ENCODE data around the gene FAM149A.
A peak's percentile ranks its signal among the peaks of the same experiment; 100 is the strongest.

The FAM149A gene

DNA sequence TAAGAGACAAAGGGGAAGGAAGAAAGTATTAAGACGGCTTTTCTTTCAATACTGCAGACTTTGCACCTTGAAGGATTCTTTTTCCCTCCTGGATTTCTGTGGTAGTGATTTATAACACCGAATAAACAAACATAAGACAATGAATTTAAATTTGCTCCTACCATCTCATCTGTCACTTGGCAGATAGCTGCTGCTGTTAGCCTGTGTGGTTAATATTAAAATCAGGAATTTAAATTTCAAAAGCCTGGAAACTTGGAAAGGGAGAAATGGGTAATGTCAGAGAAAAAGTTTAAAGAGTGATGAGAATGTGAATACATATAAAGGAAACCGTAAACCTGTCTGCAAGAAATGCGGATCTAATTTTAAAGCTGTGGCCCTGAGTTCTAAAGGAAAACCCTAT is 3.4 kb downstream of the FAM149A start:
- DNase-seq, result no peak

GRCh38 chr4:186108391-186108790 is 3.9 kb downstream of the FAM149A start:
- DNase-seq, result no peak

- no peak for DNase-seq
Measured at GRCh38 chr4:186109245-186109644, 4.7 kb downstream of the FAM149A start.

DNA sequence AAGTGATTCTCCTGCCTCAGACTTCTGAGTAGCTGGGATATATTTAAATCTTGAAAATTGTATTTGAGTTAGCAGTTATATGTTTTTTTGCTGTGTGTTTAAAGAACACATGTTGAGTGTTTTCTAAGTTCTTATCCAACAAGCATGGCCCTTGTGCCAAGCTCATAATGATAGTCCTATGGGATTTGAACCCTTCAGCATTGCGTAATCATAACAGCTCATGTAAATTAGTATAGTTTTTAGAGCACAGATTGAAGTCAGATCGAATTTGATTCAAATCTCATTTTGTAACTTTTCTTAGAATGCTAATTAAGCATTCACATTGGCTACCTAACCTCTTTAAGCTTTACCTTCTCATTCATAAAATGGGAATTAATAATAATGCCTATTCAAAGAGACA is 12.2 kb downstream of the FAM149A start:
- no peak for DNase-seq

- DNase-seq, result no peak
Measured at GRCh38 chr4:186118582-186118981, 14.1 kb downstream of the FAM149A start.

- no peak for DNase-seq
Measured at GRCh38 chr4:186121057-186121456, 16.6 kb downstream of the FAM149A start.

GRCh38 chr4:186128842-186129241 is 24.3 kb downstream of the FAM149A start:
- DNase-seq, result no peak

DNA sequence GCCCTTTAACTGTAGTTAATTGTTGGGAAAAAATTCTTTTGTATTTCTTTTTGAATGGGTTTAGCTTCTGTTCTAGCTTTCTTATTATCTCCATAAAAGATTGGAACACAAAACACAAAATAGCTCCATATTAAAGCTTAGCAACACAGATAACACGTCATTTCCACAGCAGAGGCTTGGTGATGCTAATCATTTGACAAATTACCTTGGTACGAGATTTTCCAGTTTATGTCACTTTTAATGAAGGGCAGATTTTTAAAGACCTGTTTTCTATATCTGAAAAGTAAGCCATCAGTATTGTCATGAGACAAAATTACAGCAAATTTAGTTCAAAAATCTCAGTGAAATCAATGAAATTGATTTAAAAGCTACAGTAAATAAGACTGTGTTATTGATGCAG is 27.4 kb downstream of the FAM149A start:
- no peak for DNase-seq

GRCh38 chr4:186132577-186133242 is 28.2 kb downstream of the FAM149A start:
- DNase-seq, result no peak

GRCh38 chr4:186134257-186134656 is 29.8 kb downstream of the FAM149A start:
- DNase-seq, result no peak

GRCh38 chr4:186134861-186135260 is 30.4 kb downstream of the FAM149A start:
- no peak for DNase-seq

GRCh38 chr4:186137196-186137794 is 32.8 kb downstream of the FAM149A start:
- no peak for DNase-seq

DNA sequence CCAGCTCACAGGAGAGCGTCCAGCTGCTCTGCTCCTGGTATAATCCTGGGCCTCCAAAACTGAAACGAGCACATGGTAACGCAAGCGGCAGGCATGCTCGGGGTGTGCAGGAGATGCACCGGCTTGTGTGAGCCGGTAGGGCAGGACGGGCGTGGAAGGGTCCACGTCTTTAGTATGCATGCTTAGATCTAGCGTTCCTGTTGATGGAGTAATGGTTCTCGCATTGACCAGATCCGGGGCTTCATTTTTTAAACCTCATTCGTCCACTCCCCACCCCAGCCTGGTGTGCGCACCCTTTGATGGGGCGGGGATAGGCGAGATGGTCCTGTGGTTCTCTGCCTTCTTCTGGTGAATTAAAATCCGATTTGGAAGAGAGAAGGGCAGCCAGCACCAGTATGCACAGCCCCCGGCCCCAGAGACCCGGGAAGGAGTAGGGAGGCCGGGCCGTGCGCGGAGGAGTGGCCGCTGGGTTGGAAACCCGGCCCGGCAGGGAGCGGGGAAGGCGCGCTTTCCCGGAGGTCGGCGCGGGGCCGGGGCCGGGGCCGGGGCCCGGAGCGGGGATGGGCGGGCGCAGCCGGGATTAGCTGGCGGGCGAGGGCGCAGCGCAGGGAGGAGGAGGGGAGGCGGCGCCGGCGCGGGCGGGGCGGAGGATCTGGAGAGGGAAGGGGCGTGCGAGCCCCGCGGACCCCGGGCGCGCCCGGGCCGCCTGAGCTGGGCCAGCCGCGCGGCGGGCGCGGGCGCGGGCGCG is 39.9 kb downstream of the FAM149A start:
- DNase-seq, result peak; percentile 33

- peak; percentile 40 for DNase-seq
Measured at GRCh38 chr4:186144946-186145569, 40.6 kb downstream of the FAM149A start.

DNA sequence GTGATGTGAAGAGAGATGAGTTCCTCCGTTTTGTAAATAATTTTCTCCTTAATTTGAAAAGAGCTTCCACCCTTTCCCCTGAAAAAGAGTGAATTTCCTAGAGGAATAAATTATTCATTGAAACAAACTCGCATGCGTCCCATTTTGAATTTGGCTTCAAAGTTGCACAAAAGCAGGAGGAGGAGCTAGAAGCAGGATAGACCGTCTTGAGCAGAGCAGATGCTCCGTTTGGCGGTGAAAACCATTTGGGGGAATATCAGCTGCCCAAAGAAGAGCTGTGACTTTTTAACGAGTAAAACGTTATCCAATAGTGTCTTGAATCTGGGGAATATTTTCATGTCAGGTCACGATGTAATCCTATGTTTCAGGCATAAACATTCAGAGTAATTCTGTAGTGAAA is 42.0 kb downstream of the FAM149A start:
- DNase-seq, result no peak

GRCh38 chr4:186148336-186148975 is 44.0 kb downstream of the FAM149A start:
- DNase-seq, result no peak

GRCh38 chr4:186149872-186150271 is 45.4 kb downstream of the FAM149A start:
- peak; percentile 53 for DNase-seq

GRCh38 chr4:186150926-186151325 is 46.4 kb downstream of the FAM149A start:
- no peak for DNase-seq

DNA sequence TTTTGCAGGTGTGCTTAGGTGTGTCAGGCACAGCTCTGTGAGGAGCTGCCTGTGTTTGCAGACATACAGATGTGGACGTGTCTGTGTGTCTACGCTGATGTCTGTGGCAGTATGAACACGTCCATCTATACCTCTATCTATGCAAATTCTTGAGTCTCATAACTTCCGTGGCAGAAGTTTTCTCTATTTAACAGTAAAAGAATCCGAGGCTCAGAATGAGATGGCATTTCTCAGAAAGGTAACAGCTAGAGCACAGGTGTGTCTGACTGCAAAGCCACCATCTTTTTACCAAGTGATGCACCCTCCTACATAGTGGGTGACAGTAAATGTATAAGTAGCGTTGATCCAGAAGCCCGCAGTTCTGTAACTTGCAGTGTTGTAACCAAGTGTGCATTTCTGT is 47.0 kb downstream of the FAM149A start:
- no peak for DNase-seq

DNA sequence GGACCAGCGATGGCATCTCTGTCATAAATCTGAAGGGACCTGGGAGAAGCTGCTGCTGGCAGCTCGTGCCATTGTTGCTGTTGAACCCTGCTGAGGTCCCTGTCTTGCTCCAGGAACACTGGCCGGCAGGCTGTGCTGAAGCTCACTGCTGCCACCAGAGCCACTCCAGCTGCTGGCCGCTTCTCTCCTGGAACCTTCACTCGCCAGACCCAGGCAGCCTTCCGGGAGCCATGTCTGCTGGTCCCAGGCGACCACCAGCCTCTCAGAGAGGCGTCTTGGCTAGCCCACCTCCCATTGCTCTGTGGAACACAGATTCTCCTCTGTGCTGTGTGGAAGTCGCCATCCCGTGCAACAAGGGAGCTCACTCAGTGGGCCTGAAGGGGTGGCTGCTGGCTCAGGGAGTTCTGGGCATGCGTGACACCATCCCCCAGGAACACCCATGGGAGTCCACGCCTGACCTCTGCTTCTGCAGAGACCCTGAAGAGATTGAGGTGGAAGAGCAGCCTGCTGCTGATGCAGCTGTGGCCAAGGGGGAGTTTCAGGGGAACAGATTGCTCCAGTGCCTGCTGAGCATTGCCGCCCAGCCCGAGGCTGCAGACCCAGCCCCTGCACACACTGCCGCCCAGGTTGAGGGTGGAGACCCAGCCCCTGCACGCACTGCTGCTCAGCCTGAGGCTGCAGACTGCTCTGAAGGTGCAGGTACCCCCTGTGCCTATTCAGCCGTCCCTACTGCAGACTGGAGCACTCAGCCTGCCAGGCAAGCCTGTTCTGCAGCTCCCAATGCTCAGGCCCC is 53.7 kb downstream of the FAM149A start:
- no peak for DNase-seq

DNA sequence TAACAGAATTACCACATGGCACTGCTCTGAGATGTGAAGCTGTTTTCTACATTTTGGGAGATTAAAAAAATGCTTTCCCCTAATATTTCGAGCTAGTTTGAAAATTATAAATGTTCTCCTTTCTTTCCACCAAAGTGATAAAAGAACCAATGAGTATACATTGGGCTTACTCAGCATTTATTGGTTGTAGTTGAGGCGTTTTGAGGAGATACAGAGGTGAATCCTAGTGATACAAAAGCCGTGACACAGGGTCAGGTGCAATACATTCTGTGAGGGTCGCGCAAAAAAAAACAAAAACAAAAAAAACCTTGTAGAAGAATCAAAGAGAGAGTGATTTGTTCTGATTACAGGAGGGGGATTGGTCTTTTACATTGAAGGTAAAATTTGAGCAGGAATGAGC is 54.5 kb downstream of the FAM149A start:
- DNase-seq, result no peak

DNA sequence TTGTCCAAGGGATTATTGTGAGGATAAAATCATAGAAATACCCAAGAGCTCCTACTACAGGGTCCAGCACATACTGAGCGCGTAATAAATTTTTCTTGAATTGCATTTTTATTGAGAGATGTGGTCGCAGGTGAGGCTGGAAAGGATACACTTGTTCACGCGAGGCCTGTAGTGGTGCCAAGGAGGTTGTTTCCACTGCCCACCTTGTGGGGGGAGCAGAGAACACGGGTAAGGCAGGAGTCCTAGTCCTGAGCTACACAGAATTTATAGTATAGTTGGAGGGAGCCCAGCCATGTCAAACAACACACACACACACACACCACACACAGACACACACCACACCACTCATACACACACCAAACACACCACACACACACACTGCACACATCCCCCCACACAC is 55.1 kb downstream of the FAM149A start:
- no peak for DNase-seq
